Stimulated activated CD8-positive, alpha-beta memory T cell treated with anti-CD3 and anti-CD28 coated beads, Interleukin-15, amount 100 ng/mL, for 4 hours (primary cell): ENCODE measurements around the gene SDCCAG8.
"Not testable (repeated sequence)": the region's sequence is repeated elsewhere in the genome, so short reads cannot be mapped to it uniquely, and the experiment has no call there.

Experiments
- DNase-seq, 2 donors: peaks; one replicate each; pipeline ENCODE4 v3.0.0-alpha.2; 2020; ENCODE audit warnings: low read depth in 2 of 2

The SDCCAG8 gene

GRCh38 chr1:243255791-243256512, at the start of gene SDCCAG8:
SDCCAG8 (plus strand) TSS chr1:243256041; CDS start chr1:243256174, 133 bp downstream.
- peak; percentile 85 to 94 for DNase-seq

GRCh38 chr1:243211984-243212383, 43.9 kb upstream of the SDCCAG8 start:
- DNase-seq, result not testable (repeated sequence)

GRCh38 chr1:243213045-243213787, 42.6 kb upstream of the SDCCAG8 start:
- DNase-seq, result no peak

DNA sequence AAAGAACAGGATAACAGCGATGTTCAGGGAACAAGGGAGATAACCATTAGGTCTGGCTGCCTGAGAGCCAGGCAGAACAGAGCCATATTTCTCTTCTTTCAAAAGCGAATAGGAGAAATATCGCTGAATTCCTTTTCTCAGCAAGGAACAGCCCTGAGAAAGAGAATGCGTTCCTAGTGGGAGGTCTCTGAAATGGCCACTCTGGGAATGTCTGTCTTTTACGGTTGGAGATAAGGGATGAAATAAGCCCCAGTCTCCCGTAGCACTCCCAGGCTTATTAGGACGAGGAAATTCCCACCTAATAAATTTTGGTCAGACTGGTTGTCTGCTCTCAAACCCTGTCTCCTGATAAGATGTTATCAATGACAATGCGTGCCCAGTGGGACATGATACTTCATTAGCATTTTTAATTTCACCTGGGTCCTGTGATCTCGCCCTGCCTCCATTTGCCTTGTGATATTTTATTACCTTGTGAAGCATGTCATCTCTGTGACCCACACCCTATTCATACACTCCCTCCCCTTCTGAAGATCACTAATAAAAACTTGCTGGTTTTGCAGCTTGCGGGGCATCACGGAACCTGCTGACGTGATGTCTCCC, 40.5 kb upstream of the SDCCAG8 start:
- DNase-seq, result not testable (repeated sequence)

- DNase-seq, result no peak
These were observed 39.1 kb upstream of the SDCCAG8 start for GRCh38 chr1:243216741-243217140.

- DNase-seq, result no peak
These were observed 38.5 kb upstream of the SDCCAG8 start for GRCh38 chr1:243217349-243217748.

DNA sequence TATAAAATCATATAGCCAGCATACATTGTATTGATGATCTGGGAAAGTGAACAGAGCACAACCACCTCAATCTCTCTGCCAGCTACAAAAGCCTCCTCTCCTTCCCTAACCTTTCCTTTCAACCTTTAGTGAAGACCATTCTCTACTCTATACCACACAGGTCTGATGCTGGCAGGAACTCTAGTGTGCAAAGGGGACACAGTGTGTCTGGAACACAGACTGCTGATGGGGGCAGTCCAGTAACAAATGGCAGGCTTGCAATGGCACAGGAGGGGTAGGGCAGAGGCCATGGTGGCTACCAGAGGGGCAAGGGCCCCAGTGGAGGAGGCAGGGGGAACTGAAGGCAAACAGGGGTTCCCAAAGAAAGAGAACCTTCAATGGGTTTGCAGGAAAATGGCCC, 37.8 kb upstream of the SDCCAG8 start:
- no peak for DNase-seq

- no peak for DNase-seq
These were observed 28.2 kb upstream of the SDCCAG8 start for GRCh38 chr1:243227622-243228021.

GRCh38 chr1:243229526-243229925, 26.3 kb upstream of the SDCCAG8 start:
- DNase-seq, result no peak

GRCh38 chr1:243230914-243231313, 24.9 kb upstream of the SDCCAG8 start:
- no peak for DNase-seq

DNA sequence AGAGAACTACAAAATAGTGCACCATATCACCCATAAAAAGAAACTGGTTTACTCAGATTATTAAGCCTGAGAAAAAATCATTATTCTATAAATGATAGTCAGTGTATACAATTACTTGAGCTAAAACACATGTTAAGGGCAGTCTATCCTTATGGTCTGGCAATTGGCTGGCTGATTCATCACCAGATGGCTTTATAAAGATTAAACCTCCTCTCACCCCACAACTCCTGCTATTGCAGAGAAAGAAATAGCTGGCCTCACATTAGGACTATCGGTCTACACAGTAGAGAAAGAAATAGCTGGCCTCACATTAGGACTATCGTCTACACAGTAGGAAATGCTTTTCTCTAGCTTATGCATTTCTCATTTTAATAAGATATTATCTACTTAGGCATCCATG, 21.9 kb upstream of the SDCCAG8 start:
- no peak for DNase-seq

- no peak for DNase-seq
These were observed 20.7 kb upstream of the SDCCAG8 start for GRCh38 chr1:243234978-243235647.

DNA sequence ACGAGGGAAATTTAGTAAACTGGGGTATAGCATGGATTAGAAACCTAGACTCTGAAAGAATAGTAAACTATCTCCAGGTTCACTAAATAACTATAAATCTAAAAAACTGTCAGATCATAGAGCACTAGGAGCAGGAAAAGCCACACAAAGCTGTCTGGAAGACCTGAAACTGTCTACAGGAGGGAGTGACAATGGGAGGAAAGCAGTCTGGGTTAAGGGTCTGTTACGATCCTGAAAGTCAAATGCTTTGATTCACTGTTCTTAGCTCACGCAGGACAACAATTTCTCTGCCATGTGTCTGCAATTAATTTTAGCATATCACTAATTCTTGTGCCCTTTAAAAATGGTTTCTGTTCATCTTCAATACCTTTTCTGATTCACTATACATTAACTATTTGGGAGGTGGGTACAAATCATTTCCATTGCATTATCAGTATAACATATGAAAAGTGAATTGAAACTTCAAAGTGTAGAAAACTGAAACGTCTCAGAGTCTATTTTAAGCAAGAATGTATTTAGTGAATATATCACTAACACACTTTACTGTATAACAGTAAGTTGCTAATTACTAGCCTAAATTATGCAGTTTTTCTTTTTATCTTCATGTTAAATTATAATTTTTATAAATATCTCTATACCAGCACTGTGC, 19.1 kb upstream of the SDCCAG8 start:
- no peak for DNase-seq

DNA sequence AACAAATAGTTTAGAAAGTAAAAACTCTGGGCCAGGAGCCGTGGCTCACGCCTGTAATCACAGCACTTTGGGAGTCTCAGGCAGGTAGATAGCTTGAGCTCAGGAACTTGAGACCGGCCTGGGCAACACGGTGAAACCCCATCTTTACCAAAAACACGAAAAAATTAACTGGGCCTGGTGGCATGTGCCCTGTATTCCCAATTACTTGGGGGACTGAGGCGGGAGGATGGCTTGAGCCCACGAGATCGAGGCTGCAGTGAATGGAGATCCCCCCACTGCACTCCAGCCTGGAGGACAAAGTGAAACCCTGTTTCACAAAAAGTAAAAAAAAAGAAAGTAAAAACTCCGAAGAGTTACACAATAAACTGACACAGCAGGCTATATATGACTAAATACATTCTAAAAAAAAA, 11.4 kb upstream of the SDCCAG8 start:
- DNase-seq, result no peak

- no peak for DNase-seq
These were observed 8.9 kb upstream of the SDCCAG8 start for GRCh38 chr1:243246916-243247315.

DNA sequence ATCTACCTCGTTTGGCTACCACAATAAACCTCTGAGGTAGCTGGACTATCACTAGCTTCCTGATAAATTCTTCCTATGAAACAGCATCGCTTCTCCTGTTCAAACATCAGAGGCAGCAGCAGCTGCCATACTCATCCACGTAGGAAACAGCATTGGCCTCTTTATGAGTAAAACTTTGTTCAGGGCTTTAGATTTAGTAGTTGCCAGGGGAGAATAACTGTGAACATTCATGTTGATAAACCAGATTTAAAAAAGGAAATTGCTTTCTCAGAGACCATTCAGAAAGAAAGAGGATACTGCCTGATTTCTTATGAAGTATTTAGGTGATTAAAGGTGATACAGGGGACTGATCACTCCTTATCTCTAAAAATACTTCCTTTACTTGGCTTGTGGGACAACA, 7.9 kb upstream of the SDCCAG8 start:
- DNase-seq, result no peak

DNA sequence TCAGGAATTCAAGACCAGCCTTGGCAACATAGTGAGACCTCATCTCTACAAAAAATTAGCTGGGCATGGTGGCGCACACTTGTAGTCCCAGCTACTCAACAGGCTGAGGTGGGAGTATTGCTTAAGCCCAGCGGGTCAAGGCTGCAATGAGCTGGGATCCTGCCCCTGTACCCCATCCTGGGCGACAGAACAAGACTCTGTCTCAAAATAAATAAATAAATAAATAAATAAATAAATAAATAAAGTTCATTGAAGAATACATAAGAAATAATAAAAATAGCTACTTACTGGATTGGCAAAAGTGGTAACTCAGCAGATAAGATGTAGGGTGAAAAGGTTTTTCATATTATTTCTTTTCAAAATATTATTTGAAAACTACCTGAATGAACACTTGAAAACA, 6.6 kb upstream of the SDCCAG8 start:
- no peak for DNase-seq

- DNase-seq, result no peak
These were observed 5.7 kb upstream of the SDCCAG8 start for GRCh38 chr1:243250102-243250501.

GRCh38 chr1:243251539-243251938, 4.3 kb upstream of the SDCCAG8 start:
- DNase-seq, result no peak

GRCh38 chr1:243253211-243253925, 2.5 kb upstream of the SDCCAG8 start:
- no peak for DNase-seq

- DNase-seq, result no peak
These were observed 2.0 kb upstream of the SDCCAG8 start for GRCh38 chr1:243253926-243254232.
